Activated T-cell treated with anti-CD3 and anti-CD28 coated beads, Interleukin-2, amount 50 U/mL, for 4 hours (primary cell): ENCODE measurements around the gene SLC38A2. TPM values are rescaled to one million over a fixed set of nuclear protein-coding genes. Genes with fewer than 3 reads are reported as not detected.

Experiments
- ATAC-seq, 2 donors: fragments of 200-7000 bp; cut with Tn5 transposase; one replicate each; pipeline ENCODE4 v1.10.0; 2021
- DNase-seq: peaks from one replicate; pipeline ENCODE4 v3.0.0-alpha.2; 2020
- H3K27me3 Mint-ChIP-seq: one replicate; pipeline ENCODE4 v1.8.0; 2021; ENCODE audit warnings: low read depth, mixed read lengths
- H3K36me3 Mint-ChIP-seq: one replicate; pipeline ENCODE4 v1.8.0; 2022; ENCODE audit warnings: mixed read lengths; ENCODE audit not compliant: insufficient read depth
- H3K4me1 Mint-ChIP-seq: one replicate; pipeline ENCODE4 v1.8.0; 2021; ENCODE audit warnings: low read depth, mixed read lengths
- H3K4me3 Mint-ChIP-seq: one replicate; pipeline ENCODE4 v1.8.0; 2021; ENCODE audit warnings: mild to moderate bottlenecking, moderate library complexity, mixed read lengths
- H3K9me3 Mint-ChIP-seq: one replicate; pipeline ENCODE4 v1.8.0; 2021; ENCODE audit warnings: mixed read lengths
- total RNA-seq, 3 donors: library from RNA; stranded (reverse); gene quantifications; one replicate each; pipeline ENCODE4 v1.2.1, GENCODE V29; 2021

The SLC38A2 gene
- total RNA-seq, 3 donors from 2014 or later: 164 to 214 (median 175) TPM

DNA sequence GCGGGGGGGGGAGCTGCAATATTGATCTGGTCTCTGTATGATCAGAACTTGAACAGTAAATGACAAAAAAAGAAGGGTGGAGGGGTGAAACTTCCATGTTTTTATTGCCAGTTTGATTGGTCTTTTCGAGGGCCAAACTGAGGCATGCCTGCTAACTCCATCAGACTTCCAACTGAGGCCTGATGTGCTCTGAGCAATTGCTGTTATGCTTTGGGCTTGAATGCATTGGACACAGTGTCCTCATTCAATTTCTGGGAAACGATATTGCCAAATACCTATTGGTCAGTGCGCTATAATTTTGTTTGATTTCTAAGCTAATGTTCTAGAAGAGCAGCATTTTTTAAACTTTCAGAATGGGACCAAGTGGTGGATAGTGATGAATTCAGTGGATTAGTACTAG is 2.1 kb upstream of the SLC38A2 start:
- no peak for ATAC-seq
- Mint-ChIP-seq H3K27me3 (no peaks in the 10 kb centered on the region), H3K36me3 (peaks cover 16% of the 10 kb centered on the region), H3K9me3 (no peaks in the 10 kb centered on the region), H3K4me3 (no peak overlapping the region), H3K4me1 (peaks cover 41% of the 10 kb centered on the region)
- no peak for DNase-seq

- peaks cover 45% of the 10 kb centered on the region for H3K4me1 Mint-ChIP-seq
- no peak for ATAC-seq
- no peaks in the 10 kb centered on the region for H3K27me3 Mint-ChIP-seq
- H3K36me3 Mint-ChIP-seq: peaks cover 20% of the 10 kb centered on the region
- peak overlapping the region; percentile 99 for H3K4me3 Mint-ChIP-seq
- no peak for DNase-seq
- H3K9me3 Mint-ChIP-seq: no peaks in the 10 kb centered on the region
Measured at GRCh38 chr12:46374310-46374709, 1.7 kb upstream of the SLC38A2 start.

- Mint-ChIP-seq H3K4me1 (peaks cover 47% of the 10 kb centered on the region), H3K36me3 (peaks cover 23% of the 10 kb centered on the region), H3K4me3 (peak overlapping the region; percentile 99), H3K27me3 (no peaks in the 10 kb centered on the region), H3K9me3 (no peaks in the 10 kb centered on the region)
- DNase-seq (peak; percentile 17), ATAC-seq (no peak)
Measured at GRCh38 chr12:46373301-46374296, 1.0 kb upstream of the SLC38A2 start.

DNA sequence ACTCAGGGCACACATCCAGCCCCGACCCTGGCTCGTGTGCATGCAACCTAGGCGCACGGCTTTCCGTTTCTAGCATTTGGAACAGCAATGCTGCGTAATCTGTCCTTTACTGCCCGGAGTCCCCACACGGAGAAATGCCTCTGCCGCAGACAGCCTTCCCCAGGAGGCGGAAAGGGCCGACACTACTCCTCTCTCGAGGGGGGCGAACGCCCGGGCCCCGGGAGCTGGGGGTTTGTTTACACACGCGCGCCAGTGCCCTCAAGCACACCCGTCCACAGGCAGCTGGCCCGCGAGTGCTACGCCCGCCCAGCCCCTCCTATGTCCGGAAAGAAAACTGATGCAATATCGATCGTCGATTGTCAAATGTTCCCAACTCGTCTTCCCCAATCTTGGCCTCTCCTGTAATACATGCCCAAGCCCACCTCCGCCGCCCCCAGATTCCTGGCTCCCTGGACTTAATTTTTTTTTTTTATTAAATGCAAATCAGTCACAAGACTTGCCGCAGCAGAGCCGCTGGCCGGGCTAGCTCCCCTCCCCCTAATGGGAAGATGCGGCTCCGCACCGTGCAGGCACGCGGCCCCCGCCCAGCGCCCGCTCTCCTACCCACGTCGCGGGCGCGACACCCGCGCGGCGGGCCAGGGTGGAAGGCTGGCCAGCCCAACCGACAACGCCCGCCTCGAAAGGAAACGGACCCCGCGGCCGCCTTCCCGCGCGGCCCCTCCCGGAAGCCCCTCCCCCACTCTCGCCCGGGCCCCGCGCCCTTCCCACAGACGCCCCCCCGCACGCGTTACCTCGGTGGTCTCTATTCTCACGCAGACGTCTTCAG is 642 bp downstream of the SLC38A2 start:
- Mint-ChIP-seq H3K4me3 (peak overlapping the region; percentile 99), H3K9me3 (no peaks in the 10 kb centered on the region), H3K4me1 (peaks cover 51% of the 10 kb centered on the region), H3K36me3 (peaks cover 37% of the 10 kb centered on the region), H3K27me3 (no peaks in the 10 kb centered on the region)
- DNase-seq: peak; percentile 45
- peak; percentile 25 to 27 for ATAC-seq

DNA sequence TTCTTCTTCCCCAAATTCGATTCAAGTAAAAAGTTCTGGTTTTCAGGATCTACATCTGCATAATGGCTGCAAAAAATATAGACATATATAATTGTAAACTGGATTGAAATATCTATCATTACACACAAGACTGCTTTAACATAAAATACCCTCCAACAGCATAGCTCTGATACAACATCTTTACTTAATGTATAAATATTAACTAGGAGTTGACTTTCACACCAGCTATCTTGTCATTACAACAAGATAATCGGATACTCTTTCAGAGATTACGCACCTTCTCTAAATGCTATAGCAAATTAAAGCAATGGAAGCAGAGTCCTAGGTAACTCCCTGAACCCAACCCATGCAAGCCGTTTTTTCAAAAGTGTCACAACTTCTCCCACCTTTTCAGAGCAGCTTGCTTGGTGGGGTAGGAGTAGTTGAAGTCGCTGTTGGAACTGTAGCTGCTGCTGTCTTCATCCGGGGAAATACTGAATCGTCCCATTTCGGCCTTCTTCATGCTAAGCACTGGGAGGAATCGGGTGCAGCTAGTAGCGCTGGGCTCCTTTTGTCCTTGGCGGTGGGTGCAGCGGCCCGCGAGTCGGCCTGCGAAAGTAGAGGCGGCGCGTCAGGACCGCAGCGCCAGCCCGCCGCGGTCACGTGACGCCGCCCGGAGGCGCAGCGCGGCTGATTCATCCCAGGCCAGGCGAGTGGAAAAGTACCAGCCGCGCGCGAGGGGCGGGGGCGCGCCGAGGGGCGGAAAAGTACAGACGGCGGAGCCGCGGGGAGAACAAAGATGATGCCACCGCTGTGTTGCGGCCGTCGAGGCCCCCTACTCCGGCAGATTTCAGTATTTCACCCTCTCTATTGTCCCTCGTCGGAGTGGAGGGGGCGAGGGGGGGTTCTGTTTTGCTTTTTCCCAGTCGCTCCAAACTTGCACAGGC is 1.5 kb downstream of the SLC38A2 start:
- DNase-seq (peak; percentile 92), ATAC-seq (peak; percentile 59)
- Mint-ChIP-seq H3K4me3 (peak overlapping the region; percentile 99), H3K9me3 (no peaks in the 10 kb centered on the region), H3K36me3 (peaks cover 39% of the 10 kb centered on the region), H3K27me3 (no peaks in the 10 kb centered on the region), H3K4me1 (peaks cover 52% of the 10 kb centered on the region)

DNA sequence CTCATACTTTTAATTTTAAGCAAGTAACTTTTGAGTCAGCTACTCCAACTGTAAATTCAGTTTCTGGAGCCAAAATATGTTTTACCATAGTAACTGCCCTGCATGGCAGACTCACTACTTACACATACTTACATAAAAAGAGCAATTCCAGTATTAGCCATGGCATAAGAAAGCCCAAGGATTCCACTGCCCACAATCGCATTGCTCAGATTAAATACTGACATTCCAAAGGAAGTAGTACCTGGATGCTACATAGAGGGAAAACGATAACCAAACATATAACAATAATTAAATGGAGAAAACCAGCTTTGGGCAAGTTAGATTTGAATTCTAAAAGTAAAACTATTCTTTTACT is 2.2 kb downstream of the SLC38A2 start:
- no peak for ATAC-seq
- peaks cover 56% of the 10 kb centered on the region for H3K4me1 Mint-ChIP-seq
- peak overlapping the region; percentile 99 for H3K4me3 Mint-ChIP-seq
- peaks cover 43% of the 10 kb centered on the region for H3K36me3 Mint-ChIP-seq
- no peaks in the 10 kb centered on the region for H3K27me3 Mint-ChIP-seq
- no peaks in the 10 kb centered on the region for H3K9me3 Mint-ChIP-seq
- DNase-seq: no peak

GRCh38 chr12:46369474-46370379 is 2.8 kb downstream of the SLC38A2 start:
- Mint-ChIP-seq H3K27me3 (no peaks in the 10 kb centered on the region), H3K4me3 (peak overlapping the region; percentile 99)

GRCh38 chr12:46369095-46369473 is 3.5 kb downstream of the SLC38A2 start:
- Mint-ChIP-seq H3K9me3 (no peaks in the 10 kb centered on the region), H3K4me3 (peak overlapping the region; percentile 99), H3K27me3 (no peaks in the 10 kb centered on the region), H3K36me3 (peaks cover 53% of the 10 kb centered on the region), H3K4me1 (peaks cover 57% of the 10 kb centered on the region)
- DNase-seq (no peak), ATAC-seq (no peak)

More at GRCh38 chr12:46369474-46370379, 2.8 kb downstream of the SLC38A2 start:
- peaks cover 60% of the 10 kb centered on the region for H3K4me1 Mint-ChIP-seq
- no peaks in the 10 kb centered on the region for H3K9me3 Mint-ChIP-seq
- peaks cover 49% of the 10 kb centered on the region for H3K36me3 Mint-ChIP-seq
- no peak for ATAC-seq
- DNase-seq: no peak

GRCh38 chr12:46368684-46369083 is 3.9 kb downstream of the SLC38A2 start:
- Mint-ChIP-seq H3K4me1 (peaks cover 54% of the 10 kb centered on the region), H3K9me3 (no peaks in the 10 kb centered on the region), H3K4me3 (peak overlapping the region; percentile 99), H3K36me3 (peaks cover 56% of the 10 kb centered on the region), H3K27me3 (no peaks in the 10 kb centered on the region)
- DNase-seq (no peak), ATAC-seq (no peak)

GRCh38 chr12:46368138-46368537 is 4.4 kb downstream of the SLC38A2 start:
- H3K9me3 Mint-ChIP-seq: no peaks in the 10 kb centered on the region
- no peak for ATAC-seq
- no peaks in the 10 kb centered on the region for H3K27me3 Mint-ChIP-seq

DNA sequence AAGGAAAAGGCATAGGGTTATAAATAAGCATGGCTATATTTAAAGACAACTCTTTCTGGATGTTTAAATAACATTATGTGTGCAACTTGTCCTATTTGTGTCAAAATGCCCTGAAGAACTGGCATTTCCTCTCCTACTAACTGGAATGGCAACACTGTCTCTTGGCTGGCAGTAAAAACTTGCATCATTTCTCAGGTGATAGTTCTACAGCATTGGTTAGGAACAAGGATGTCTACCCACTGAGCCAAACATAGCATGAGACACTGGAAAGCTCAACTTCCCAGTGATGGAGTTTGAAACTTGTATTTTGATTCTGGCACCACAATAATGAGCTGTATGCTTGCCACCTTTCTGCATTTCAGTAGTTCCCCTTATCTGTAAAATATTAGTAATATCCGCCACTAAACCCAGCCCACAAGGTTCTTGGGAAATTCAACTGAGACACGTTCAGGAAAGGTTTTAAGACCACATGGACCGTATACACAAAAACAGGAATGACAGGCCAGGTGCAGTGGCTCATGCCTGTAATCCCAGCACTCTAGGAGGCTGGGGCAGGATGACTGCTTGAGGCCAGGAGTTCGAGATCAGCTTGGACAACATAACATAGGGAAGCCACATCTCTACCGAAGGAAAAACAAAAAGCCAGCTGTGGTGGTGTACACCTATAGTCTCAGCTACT is 5.1 kb downstream of the SLC38A2 start:
- Mint-ChIP-seq H3K36me3 (peaks cover 66% of the 10 kb centered on the region), H3K27me3 (no peaks in the 10 kb centered on the region), H3K4me1 (peaks cover 57% of the 10 kb centered on the region), H3K4me3 (peak overlapping the region; percentile 99), H3K9me3 (no peaks in the 10 kb centered on the region)
- no peak for DNase-seq
- ATAC-seq: no peak

More at GRCh38 chr12:46368138-46368537, 4.4 kb downstream of the SLC38A2 start:
- Mint-ChIP-seq H3K36me3 (peaks cover 60% of the 10 kb centered on the region), H3K4me3 (peak overlapping the region; percentile 99), H3K4me1 (peaks cover 54% of the 10 kb centered on the region)
- no peak for DNase-seq

DNA sequence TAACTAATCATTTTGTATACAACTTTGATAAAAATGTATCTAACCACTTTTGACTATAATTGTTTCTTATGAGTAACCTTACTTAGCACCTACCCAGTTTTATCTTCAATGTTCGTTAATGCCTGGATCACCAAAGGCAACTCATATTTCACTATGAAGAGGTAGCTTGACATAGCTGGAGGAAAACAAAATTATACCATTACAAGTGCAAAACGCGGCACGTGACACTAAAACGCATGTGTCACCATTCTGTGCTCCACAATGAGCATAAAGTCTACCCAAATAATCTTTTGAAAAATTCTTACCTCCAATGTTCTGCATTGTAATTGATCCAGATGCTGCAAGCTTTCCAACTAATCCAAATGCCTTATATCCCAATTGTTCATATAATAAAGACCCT is 5.8 kb downstream of the SLC38A2 start:
- H3K9me3 Mint-ChIP-seq: no peaks in the 10 kb centered on the region
- peaks cover 64% of the 10 kb centered on the region for H3K4me1 Mint-ChIP-seq
- no peaks in the 10 kb centered on the region for H3K27me3 Mint-ChIP-seq
- no peak overlapping the region for H3K4me3 Mint-ChIP-seq
- no peak for DNase-seq
- peaks cover 73% of the 10 kb centered on the region for H3K36me3 Mint-ChIP-seq
- ATAC-seq: no peak
